Spleen (tissue), 7 donors: ENCODE measurements around the gene SORCS2.

Experiments
- CTCF ChIP-seq, 11 experiments: fragments of 200-600 bp in 7 of 11; fragments of 450-650 bp in 4 of 11; sonication (generic) in 4 of 11; IDR thresholded peaks in 8 of 11; conservative IDR thresholded peaks in 3 of 11; 1 replicate in 7 of 11; 2 replicates in 4 of 11; pipeline versions ENCODE4 v1.4.0 to v1.8.0; 2016 to 2021; ENCODE audit warnings: antibody characterized with exemption in 11 of 11, inconsistent platforms in 4 of 11, mild to moderate bottlenecking in 1 of 11
- POLR2A ChIP-seq, 3 donors: fragments of 450-650 bp; IDR thresholded peaks; one replicate each; pipeline ENCODE4 v1.5.1; 2017; ENCODE audit warnings: antibody characterized with exemption in 3 of 3, mild to moderate bottlenecking in 1 of 3
- POLR2AphosphoS5 ChIP-seq, 3 donors: sonication (generic); formaldehyde crosslinking; IDR thresholded peaks; one replicate each; pipeline ENCODE4 v1.5.1; 2017; ENCODE audit warnings: antibody characterized with exemption in 3 of 3
- donor health status: DM: no; HTN: no; CAD: no; lungs with moderate emphysema.
- donor health status: DM: no; HTN: no; CAD: no.
- donor health status: DM: no; HTN: no; CAD: no.

GRCh38 chr4:7621252-7622035 is 429.1 kb downstream of the SORCS2 start:
- no peak for TF ChIP-seq CTCF (IDR thresholded peaks at IDR 0.05 in 8 of 11, conservative IDR thresholded peaks at IDR 0.05 in 3 of 11)
- no peak for TF ChIP-seq POLR2A (IDR thresholded peaks at IDR 0.05)
- no peak for TF ChIP-seq POLR2AphosphoS5 (IDR thresholded peaks at IDR 0.05)
